ENCODE data around the gene POLR2F.

The POLR2F gene

GRCh38 chr22:37976547-37976946, 23.0 kb downstream of the POLR2F start:
- no peaks in the 10 kb centered on the region for H3K79me2 ChIP-seq (ENCODE audit: control insufficient read depth, low read length)
- no peaks in the 10 kb centered on the region for H4K20me1 ChIP-seq (ENCODE audit: control insufficient read depth, insufficient read depth, low read depth, low read length)
- no peak overlapping the region for H3K4me2 ChIP-seq (ENCODE audit: low read length)
- H3K4me1 ChIP-seq (ENCODE audit: control insufficient read depth, low read length), result no peaks in the 10 kb centered on the region
- no peaks in the 10 kb centered on the region for H3F3A ChIP-seq (ENCODE audit: control insufficient read depth, insufficient read depth)
- no peaks in the 10 kb centered on the region for H3K9me3 ChIP-seq (ENCODE audit: control insufficient read depth, insufficient read depth, low read length)
- H3K27me3 ChIP-seq (ENCODE audit: control insufficient read depth, low read length), result no peaks in the 10 kb centered on the region
- H3K4me3 ChIP-seq (ENCODE audit: low read length), result no peak overlapping the region
- H3K27ac ChIP-seq (ENCODE audit: low read depth, low read length), result no peak overlapping the region
- no peak for TF ChIP-seq EZH2phosphoT487 (IDR thresholded peaks at IDR 0.05; ENCODE audit: borderline replicate concordance, low read length)
- TF ChIP-seq, protein P1, sequence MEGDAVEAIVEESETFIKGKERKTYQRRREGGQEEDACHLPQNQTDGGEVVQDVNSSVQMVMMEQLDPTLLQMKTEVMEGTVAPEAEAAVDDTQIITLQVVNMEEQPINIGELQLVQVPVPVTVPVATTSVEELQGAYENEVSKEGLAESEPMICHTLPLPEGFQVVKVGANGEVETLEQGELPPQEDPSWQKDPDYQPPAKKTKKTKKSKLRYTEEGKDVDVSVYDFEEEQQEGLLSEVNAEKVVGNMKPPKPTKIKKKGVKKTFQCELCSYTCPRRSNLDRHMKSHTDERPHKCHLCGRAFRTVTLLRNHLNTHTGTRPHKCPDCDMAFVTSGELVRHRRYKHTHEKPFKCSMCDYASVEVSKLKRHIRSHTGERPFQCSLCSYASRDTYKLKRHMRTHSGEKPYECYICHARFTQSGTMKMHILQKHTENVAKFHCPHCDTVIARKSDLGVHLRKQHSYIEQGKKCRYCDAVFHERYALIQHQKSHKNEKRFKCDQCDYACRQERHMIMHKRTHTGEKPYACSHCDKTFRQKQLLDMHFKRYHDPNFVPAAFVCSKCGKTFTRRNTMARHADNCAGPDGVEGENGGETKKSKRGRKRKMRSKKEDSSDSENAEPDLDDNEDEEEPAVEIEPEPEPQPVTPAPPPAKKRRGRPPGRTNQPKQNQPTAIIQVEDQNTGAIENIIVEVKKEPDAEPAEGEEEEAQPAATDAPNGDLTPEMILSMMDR (IDR thresholded peaks at IDR 0.05; ENCODE audit: low read depth, low read length, poor library complexity, severe bottlenecking), result no peak
- H3K36me3 ChIP-seq (ENCODE audit: control insufficient read depth, low read length), result no peaks in the 10 kb centered on the region
- no peaks in the 10 kb centered on the region for H3K9me2 ChIP-seq (replicated peaks; ENCODE audit: control insufficient read depth, low read length)

DNA sequence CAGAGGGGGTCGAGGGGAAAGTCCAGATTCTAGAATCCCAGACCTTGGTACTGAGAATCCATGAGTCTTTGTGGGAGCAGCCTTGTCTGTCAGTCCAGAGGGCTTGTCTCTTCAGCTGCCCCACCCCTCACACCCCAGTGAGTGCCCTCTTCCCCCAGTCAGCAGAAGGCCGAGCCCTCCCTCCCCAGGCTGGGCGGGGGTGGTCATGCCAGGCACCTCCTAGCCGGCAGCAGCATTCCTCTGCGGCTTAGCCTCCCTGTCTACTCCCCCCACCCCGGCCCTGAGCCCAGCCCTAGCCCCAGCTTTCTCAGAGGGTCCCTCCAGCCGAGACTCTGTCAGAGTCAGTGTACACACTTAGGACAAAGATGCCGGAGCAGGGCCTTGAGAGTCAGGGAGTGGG, 26.3 kb downstream of the POLR2F start:
- H4K20me1 ChIP-seq (ENCODE audit: control insufficient read depth, insufficient read depth, low read depth, low read length), result no peaks in the 10 kb centered on the region
- H3K4me2 ChIP-seq (ENCODE audit: low read length), result no peak overlapping the region
- H3K9me3 ChIP-seq (ENCODE audit: control insufficient read depth, insufficient read depth, low read length), result no peaks in the 10 kb centered on the region
- H3K27ac ChIP-seq (ENCODE audit: low read depth, low read length), result no peak overlapping the region
- no peaks in the 10 kb centered on the region for H3K79me2 ChIP-seq (ENCODE audit: control insufficient read depth, low read length)
- no peak overlapping the region for H3K4me3 ChIP-seq (ENCODE audit: low read length)
- H3K9me2 ChIP-seq (replicated peaks; ENCODE audit: control insufficient read depth, low read length), result no peaks in the 10 kb centered on the region
- TF ChIP-seq, protein P1 (IDR thresholded peaks at IDR 0.05; ENCODE audit: low read depth, low read length, poor library complexity, severe bottlenecking), result no peak
- TF ChIP-seq EZH2phosphoT487 (IDR thresholded peaks at IDR 0.05; ENCODE audit: borderline replicate concordance, low read length), result no peak
- H3K4me1 ChIP-seq (ENCODE audit: control insufficient read depth, low read length), result no peaks in the 10 kb centered on the region
- H3K36me3 ChIP-seq (ENCODE audit: control insufficient read depth, low read length), result no peaks in the 10 kb centered on the region
- no peaks in the 10 kb centered on the region for H3F3A ChIP-seq (ENCODE audit: control insufficient read depth, insufficient read depth)
- H3K27me3 ChIP-seq (ENCODE audit: control insufficient read depth, low read length), result no peaks in the 10 kb centered on the region

DNA sequence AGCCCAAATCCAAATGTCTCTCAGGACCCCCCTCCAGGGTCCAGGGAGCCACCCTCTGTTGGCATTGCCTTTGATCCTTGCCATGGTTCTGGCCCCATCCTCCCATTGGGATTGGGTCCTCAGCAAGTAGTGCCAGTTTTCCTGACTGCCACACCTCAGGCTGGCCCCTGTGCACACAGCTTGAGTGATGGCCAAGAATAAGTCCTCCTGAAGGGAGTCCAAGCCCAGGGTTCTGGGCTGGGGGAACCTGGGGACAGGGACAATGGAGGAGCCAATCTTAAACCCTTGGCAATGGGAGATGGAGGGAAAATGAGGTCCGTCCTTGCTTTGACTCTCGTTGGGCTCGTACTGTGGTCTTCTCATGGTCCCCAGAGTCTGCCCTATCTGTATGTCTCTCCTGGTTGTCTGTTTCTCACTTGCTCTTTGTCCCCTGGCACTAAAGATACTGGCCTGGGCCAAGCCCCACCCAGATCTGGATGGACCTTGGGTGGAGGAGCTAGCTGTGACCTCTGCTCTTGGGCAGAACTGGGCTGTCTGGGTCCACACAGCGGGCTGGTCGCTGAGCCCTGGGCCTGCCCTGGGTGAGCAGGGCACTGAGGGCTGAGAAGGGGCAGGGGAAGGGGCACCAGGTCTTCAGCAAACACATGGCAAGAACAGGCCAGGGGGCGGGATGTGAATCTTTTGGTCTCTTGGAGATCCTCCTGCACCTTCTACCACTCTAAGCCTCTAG, 27.9 kb downstream of the POLR2F start:
- Histone ChIP-seq H3K4me3 (ENCODE audit: low read length) (no peak overlapping the region), H3K9me3 (ENCODE audit: control insufficient read depth, insufficient read depth, low read length) (no peaks in the 10 kb centered on the region)

More for the DNA sequence above, 27.9 kb downstream of the POLR2F start:
- no peak overlapping the region for H3K4me2 ChIP-seq (ENCODE audit: low read length)
- no peaks in the 10 kb centered on the region for H3K9me2 ChIP-seq (replicated peaks; ENCODE audit: control insufficient read depth, low read length)
- H3F3A ChIP-seq (ENCODE audit: control insufficient read depth, insufficient read depth), result no peaks in the 10 kb centered on the region
- H3K27ac ChIP-seq (ENCODE audit: low read depth, low read length), result no peak overlapping the region
- H3K4me1 ChIP-seq (ENCODE audit: control insufficient read depth, low read length), result no peaks in the 10 kb centered on the region
- no peaks in the 10 kb centered on the region for H4K20me1 ChIP-seq (ENCODE audit: control insufficient read depth, insufficient read depth, low read depth, low read length)
- no peaks in the 10 kb centered on the region for H3K79me2 ChIP-seq (ENCODE audit: control insufficient read depth, low read length)
- TF ChIP-seq EZH2phosphoT487 (IDR thresholded peaks at IDR 0.05; ENCODE audit: borderline replicate concordance, low read length), result no peak
- TF ChIP-seq, protein P1 (IDR thresholded peaks at IDR 0.05; ENCODE audit: low read depth, low read length, poor library complexity, severe bottlenecking), result no peak
- H3K36me3 ChIP-seq (ENCODE audit: control insufficient read depth, low read length), result no peaks in the 10 kb centered on the region
- no peaks in the 10 kb centered on the region for H3K27me3 ChIP-seq (ENCODE audit: control insufficient read depth, low read length)

All from DOHH2 (cell line).